Testis (tissue), 2 donors: Measurements from ENCODE around the gene PIK3C2B.

ENCODE experiments used
- POLR2A ChIP-seq: fragments of 450-650 bp; IDR thresholded peaks from one replicate; pipeline ENCODE4 v1.6.1; 2017; ENCODE audit warnings: antibody characterized with exemption, mild to moderate bottlenecking, moderate library complexity
- TF ChIP-seq, protein P1 (sequence below), 3 experiments: fragments of 450-650 bp in 2 of 3; fragments of 200-600 bp in 1 of 3; sonication (generic) in 1 of 3; IDR thresholded peaks; one replicate each; pipeline ENCODE4 v1.5.1; 2016 to 2019; ENCODE audit warnings: antibody characterized with exemption in 3 of 3, mild to moderate bottlenecking in 2 of 3, moderate library complexity in 1 of 3

DNA sequence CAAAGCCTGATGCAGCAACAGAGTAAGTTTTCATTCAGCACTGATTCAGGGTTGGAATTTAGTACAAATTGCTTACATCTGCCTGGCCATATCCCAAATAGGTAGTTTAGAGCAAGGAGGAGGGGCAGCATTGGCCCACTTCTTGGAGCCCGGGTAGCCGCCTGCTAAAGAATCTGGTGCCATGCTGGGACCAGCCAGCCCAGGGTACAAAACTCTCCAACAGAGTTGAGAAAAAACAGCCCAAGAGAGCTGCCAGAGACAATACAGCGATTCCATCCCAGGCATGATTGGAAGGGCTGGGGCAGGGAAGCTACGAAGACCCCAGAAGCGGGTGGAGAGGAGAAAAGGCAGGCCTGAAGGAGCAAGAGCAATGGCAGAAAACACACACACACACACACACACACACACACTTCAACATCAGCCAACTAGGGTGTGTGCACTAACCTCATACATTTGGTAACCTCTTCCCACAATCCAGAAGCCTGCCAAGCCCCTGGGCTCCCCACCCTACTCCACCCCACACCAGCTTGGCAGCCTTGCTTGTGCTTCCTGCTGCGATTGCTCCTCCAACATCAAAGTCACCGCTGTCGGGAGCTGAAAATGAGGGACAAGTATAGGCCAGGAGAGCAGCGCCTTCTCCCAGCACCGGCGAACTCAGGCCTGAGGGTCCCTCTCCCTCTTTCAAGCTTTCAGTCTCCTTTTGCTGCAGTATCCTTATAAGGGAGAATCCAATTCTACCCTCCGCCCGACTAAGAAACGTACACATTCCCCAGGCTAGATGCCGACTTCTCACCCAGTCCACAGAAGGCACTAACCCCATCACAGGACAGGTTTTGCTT is 1.2 kb downstream of the PIK3C2B start:
- TF ChIP-seq, protein P1, sequence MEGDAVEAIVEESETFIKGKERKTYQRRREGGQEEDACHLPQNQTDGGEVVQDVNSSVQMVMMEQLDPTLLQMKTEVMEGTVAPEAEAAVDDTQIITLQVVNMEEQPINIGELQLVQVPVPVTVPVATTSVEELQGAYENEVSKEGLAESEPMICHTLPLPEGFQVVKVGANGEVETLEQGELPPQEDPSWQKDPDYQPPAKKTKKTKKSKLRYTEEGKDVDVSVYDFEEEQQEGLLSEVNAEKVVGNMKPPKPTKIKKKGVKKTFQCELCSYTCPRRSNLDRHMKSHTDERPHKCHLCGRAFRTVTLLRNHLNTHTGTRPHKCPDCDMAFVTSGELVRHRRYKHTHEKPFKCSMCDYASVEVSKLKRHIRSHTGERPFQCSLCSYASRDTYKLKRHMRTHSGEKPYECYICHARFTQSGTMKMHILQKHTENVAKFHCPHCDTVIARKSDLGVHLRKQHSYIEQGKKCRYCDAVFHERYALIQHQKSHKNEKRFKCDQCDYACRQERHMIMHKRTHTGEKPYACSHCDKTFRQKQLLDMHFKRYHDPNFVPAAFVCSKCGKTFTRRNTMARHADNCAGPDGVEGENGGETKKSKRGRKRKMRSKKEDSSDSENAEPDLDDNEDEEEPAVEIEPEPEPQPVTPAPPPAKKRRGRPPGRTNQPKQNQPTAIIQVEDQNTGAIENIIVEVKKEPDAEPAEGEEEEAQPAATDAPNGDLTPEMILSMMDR (IDR thresholded peaks at IDR 0.05) = no peak
- TF ChIP-seq POLR2A = no peak
